ENCODE measurements around the gene ORAI1.

DNA sequence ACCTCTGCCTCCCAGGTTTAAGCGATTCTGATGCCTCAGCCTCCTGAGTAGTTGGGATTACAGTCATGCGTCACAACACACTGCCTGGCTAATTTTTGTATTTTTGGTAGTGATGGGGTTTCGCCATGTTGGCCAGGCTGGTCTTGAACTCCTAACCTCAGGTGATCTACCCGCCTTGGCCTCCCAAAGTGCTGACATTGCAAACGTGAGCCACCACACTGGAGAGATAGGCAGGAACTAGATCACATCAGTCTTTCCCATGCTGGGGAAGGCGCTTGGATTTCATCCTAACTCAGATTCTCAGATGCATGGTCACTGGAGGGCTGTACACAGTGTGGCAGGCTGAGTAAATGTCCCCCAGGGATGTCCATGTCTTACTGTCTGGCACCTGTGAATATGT lies 18.0 kb upstream of the ORAI1 start:
- TF ChIP-seq, protein P1, sequence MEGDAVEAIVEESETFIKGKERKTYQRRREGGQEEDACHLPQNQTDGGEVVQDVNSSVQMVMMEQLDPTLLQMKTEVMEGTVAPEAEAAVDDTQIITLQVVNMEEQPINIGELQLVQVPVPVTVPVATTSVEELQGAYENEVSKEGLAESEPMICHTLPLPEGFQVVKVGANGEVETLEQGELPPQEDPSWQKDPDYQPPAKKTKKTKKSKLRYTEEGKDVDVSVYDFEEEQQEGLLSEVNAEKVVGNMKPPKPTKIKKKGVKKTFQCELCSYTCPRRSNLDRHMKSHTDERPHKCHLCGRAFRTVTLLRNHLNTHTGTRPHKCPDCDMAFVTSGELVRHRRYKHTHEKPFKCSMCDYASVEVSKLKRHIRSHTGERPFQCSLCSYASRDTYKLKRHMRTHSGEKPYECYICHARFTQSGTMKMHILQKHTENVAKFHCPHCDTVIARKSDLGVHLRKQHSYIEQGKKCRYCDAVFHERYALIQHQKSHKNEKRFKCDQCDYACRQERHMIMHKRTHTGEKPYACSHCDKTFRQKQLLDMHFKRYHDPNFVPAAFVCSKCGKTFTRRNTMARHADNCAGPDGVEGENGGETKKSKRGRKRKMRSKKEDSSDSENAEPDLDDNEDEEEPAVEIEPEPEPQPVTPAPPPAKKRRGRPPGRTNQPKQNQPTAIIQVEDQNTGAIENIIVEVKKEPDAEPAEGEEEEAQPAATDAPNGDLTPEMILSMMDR (IDR thresholded peaks at IDR 0.05): no peak
- TF ChIP-seq POLR2A (IDR thresholded peaks at IDR 0.05): no peak
